ENCODE data around the gene NIPAL3. TPM values are rescaled to one million over a fixed set of nuclear protein-coding genes. Genes with fewer than 3 reads are reported as not detected.

NIPAL3 gene
- total RNA-seq, 4 donors from 2014 or later = 38.0 to 74.3 (median 57.3) TPM

Other genes with a start within 250 kb of the NIPAL3 start
- gene IFNLR1, start 228.5 kb upstream of the NIPAL3 start, total RNA-seq = 10 to 100 TPM in 3 of 4 donors, 1 to 10 TPM in 1; 9.1 to 38.2 (median 36.1) TPM
- 1 to 10 TPM in 1 of 4 donors, under 1 TPM in 2, not detected in 1; 0.35 to 1.1 (median 0.66) TPM for gene GRHL3, start 96.4 kb upstream of the NIPAL3 start, total RNA-seq
- 10 to 100 TPM in 3 of 4 donors, 1 to 10 TPM in 1; 3.3 to 16.5 (median 15.1) TPM for gene STPG1, start 2.0 kb upstream of the NIPAL3 start, total RNA-seq
- 10 to 100 TPM in 2 of 4 donors, 1 to 10 TPM in 2; 5.4 to 15.7 (median 9.3) TPM for gene RCAN3, start 87.0 kb downstream of the NIPAL3 start, total RNA-seq
- gene NCMAP, start 140.3 kb downstream of the NIPAL3 start, total RNA-seq = 1 to 10 TPM; 1.6 to 9.5 (median 4.2) TPM
- gene SRRM1, start 227.5 kb downstream of the NIPAL3 start, total RNA-seq = 100 to 1,000 TPM; 103 to 404 (median 157) TPM